GM12878 (cell line): ENCODE measurements around the gene TTF2. TPM values are rescaled to one million over a fixed set of nuclear protein-coding genes. Genes with fewer than 3 reads are reported as not detected.

Source experiments
- ASH2L ChIP-seq: fragments of 300-600, 200-600 bp; sonication (generic); IDR thresholded peaks from 2 replicates; pipeline ENCODE4 v1.6.1; 2017; ENCODE audit warnings: low read depth, mild to moderate bottlenecking, borderline replicate concordance
- CREB1 ChIP-seq: IDR thresholded peaks from 2 replicates; pipeline ENCODE4 v1.6.1; 2012; ENCODE audit warnings: low read depth, mild to moderate bottlenecking, inconsistent platforms
- DPF2 ChIP-seq: fragments of 450-650 bp; IDR thresholded peaks from 2 replicates; pipeline ENCODE4 v1.6.1; 2017; ENCODE audit warnings: mild to moderate bottlenecking
- FOS ChIP-seq: IDR thresholded peaks from 3 replicates; pipeline ENCODE4 v1.6.1; 2011; ENCODE audit warnings: borderline replicate concordance; ENCODE audit not compliant: insufficient read length; ENCODE audit errors: extremely low read depth
- HDAC2 ChIP-seq: fragments of 200-600 bp; sonication (generic); IDR thresholded peaks from 2 replicates; pipeline ENCODE4 v1.6.1; 2017
- HDGF ChIP-seq: fragments of 450-650 bp; IDR thresholded peaks from 2 replicates; pipeline ENCODE4 v1.6.1; 2016; ENCODE audit warnings: antibody characterized with exemption
- IKZF1 ChIP-seq: fragments of 450-650 bp; conservative IDR thresholded peaks from 2 replicates; pipeline ENCODE4 v1.6.1; 2017; ENCODE audit warnings: antibody characterized with exemption, mild to moderate bottlenecking
- JUNB ChIP-seq: IDR thresholded peaks from 2 replicates; pipeline ENCODE4 v1.6.1; 2016; ENCODE audit warnings: antibody characterized with exemption, mild to moderate bottlenecking
- JUND ChIP-seq: IDR thresholded peaks from 2 replicates; pipeline ENCODE4 v1.6.1; 2012; ENCODE audit warnings: low read depth, mild to moderate bottlenecking, low read length, improper control_type of control experiment, moderate library complexity
- MEF2B ChIP-seq: fragments of 450-650 bp; IDR thresholded peaks from 2 replicates; pipeline ENCODE4 v1.6.1; 2018; ENCODE audit warnings: mild to moderate bottlenecking, moderate library complexity; ENCODE audit not compliant: partially characterized antibody, poor library complexity, severe bottlenecking
- MXI1 ChIP-seq: fragments of 150-350 bp; IDR thresholded peaks from 2 replicates; pipeline ENCODE4 v1.6.1; 2011; ENCODE audit warnings: low read depth, mild to moderate bottlenecking, inconsistent platforms, low read length, improper control_type of control experiment
- NBN ChIP-seq: fragments of 450-650 bp; IDR thresholded peaks from 2 replicates; pipeline ENCODE4 v1.6.1; 2016
- NR2C1 ChIP-seq: fragments of 450-650 bp; IDR thresholded peaks from 2 replicates; pipeline ENCODE4 v1.6.1; 2017; ENCODE audit warnings: antibody characterized with exemption, mild to moderate bottlenecking, moderate library complexity
- NRF1 ChIP-seq: conservative IDR thresholded peaks from 2 replicates; pipeline ENCODE4 v1.6.1; 2011; ENCODE audit warnings: mild to moderate bottlenecking, low read depth, low read length, improper control_type of control experiment
- POLR2AphosphoS5 ChIP-seq: IDR thresholded peaks from 2 replicates; pipeline ENCODE4 v1.6.1; 2011; ENCODE audit warnings: mild to moderate bottlenecking, low read length, inconsistent platforms
- PRDM15 ChIP-seq: fragments of 450-650 bp; formaldehyde crosslinking; IDR thresholded peaks from 2 replicates; pipeline ENCODE4 v1.4.0; 2020; ENCODE audit warnings: mild to moderate bottlenecking, moderate library complexity
- RB1 ChIP-seq: fragments of 450-650 bp; formaldehyde crosslinking; IDR thresholded peaks from 2 replicates; pipeline ENCODE4 v1.6.1; 2017; ENCODE audit warnings: mild to moderate bottlenecking, borderline replicate concordance
- RELB ChIP-seq: fragments of 450-650 bp; IDR thresholded peaks from 2 replicates; pipeline ENCODE4 v1.6.1; 2017; ENCODE audit warnings: low read depth, mild to moderate bottlenecking, moderate library complexity
- STAT1 ChIP-seq: fragments of 450-650 bp; conservative IDR thresholded peaks from 2 replicates; pipeline ENCODE4 v1.6.1; 2014; ENCODE audit warnings: antibody characterized with exemption, mild to moderate bottlenecking
- TARDBP ChIP-seq: IDR thresholded peaks from 2 replicates; pipeline ENCODE4 v1.6.1; 2016; ENCODE audit warnings: borderline replicate concordance
- TBL1XR1 ChIP-seq: IDR thresholded peaks from 2 replicates; pipeline ENCODE4 v1.6.1; 2012; ENCODE audit warnings: low read depth, low read length, improper control_type of control experiment
- YBX1 ChIP-seq: fragments of 450-650 bp; IDR thresholded peaks from 2 replicates; pipeline ENCODE4 v1.6.1; 2016; ENCODE audit warnings: antibody characterized with exemption
- ZBTB11 ChIP-seq: fragments of 450-650 bp; formaldehyde crosslinking; IDR thresholded peaks from 2 replicates; pipeline ENCODE4 v1.5.0; 2022; ENCODE audit warnings: mild to moderate bottlenecking, missing genetic modification characterization
- ZSCAN29 ChIP-seq: fragments of 450-650 bp; IDR thresholded peaks from 2 replicates; pipeline ENCODE4 v1.6.1; 2017; ENCODE audit warnings: mild to moderate bottlenecking, moderate library complexity
- polyA plus RNA-seq, 11 experiments: library from polyadenylated mRNA; depleted of rRNA in 4 of 11; unstranded in 6 of 11; stranded (reverse) in 5 of 11; fragments of >200 nt; fragmentation: Nextera tagmentation in 4 of 11; fragmentation: Illumina TruSeq in 1 of 11; extraction: Ambion mirVana in 4 of 11; extraction: Trizol in 1 of 11; gene quantifications; 1 replicate in 1 of 11; 2 replicates in 10 of 11; pipeline versions ENCODE4 v1.2.1 to v1.2.3, GENCODE V29; 2011 to 2016; ENCODE audit warnings: inconsistent platforms in 2 of 11, missing spikeins in 2 of 11, low read depth in 1 of 11
- total RNA-seq, 4 experiments: library from RNA; depleted of rRNA in 3 of 4; stranded (reverse); fragments of >200 nt in 3 of 4; fragmentation: Illumina TruSeq in 1 of 4; extraction: Trizol in 1 of 4; gene quantifications; 2 replicates each; pipeline versions ENCODE4 v1.2.1 to v1.2.3, GENCODE V29; 2013 to 2021

Gene TTF2
- total and polyA plus RNA-seq, 10 of the 15 experiments (the other 5 are each of a cell fraction or from before 2014, with no cell fraction given) = 17.7 to 134 (median 78.2) TPM

- peak; percentile 34 for TF ChIP-seq IKZF1
- peak; percentile 58 for TF ChIP-seq FOS
- no peak for TF ChIP-seq JUNB
- no peak for TF ChIP-seq RELB
- TF ChIP-seq PRDM15 (CRISPR knock-in tag) = no peak
- TF ChIP-seq ZSCAN29 = no peak
- peak; percentile 89; the same call in 1 of the 2 replicates for TF ChIP-seq RB1
- TF ChIP-seq JUND = no peak
- TF ChIP-seq NR2C1 = no peak
- TF ChIP-seq TARDBP = no peak
- no peak for TF ChIP-seq ZBTB11 (CRISPR knock-in tag)
- TF ChIP-seq HDAC2 = no peak
- peak; percentile 52; the same call in 1 of the 2 replicates for TF ChIP-seq CREB1
- TF ChIP-seq POLR2AphosphoS5 = peak; percentile 95
- TF ChIP-seq MEF2B = no peak
- TF ChIP-seq TBL1XR1 = no peak
- 0 out of 2 replicates have a peak, but pooled peaks have one; percentile 68 for TF ChIP-seq ASH2L
- no peak for TF ChIP-seq NBN
- peak; percentile 96 for TF ChIP-seq MXI1
- TF ChIP-seq YBX1 = no peak
- peak; percentile 91 for TF ChIP-seq HDGF
- 0 out of 2 replicates have a peak, but pooled peaks have one; percentile 33 for TF ChIP-seq STAT1
- no peak for TF ChIP-seq DPF2
- TF ChIP-seq NRF1 = no peak
Observed at GRCh38 chr1:117059678-117060440, at the start of gene TTF2 (continued).
